HG03103 (cell line): ENCODE data around the gene ABCA4.
"Not testable (repeated sequence)": the region's sequence is repeated elsewhere in the genome, so short reads cannot be mapped to it uniquely, and the experiment has no call there.

Experiments used
- ATAC-seq: cut with Tn5 transposase; IDR thresholded peaks from one replicate; pipeline ENCODE4 v1.9.1; 2021; ENCODE audit warnings: low read depth; ENCODE audit not compliant: unreplicated experiment

Gene ABCA4

DNA sequence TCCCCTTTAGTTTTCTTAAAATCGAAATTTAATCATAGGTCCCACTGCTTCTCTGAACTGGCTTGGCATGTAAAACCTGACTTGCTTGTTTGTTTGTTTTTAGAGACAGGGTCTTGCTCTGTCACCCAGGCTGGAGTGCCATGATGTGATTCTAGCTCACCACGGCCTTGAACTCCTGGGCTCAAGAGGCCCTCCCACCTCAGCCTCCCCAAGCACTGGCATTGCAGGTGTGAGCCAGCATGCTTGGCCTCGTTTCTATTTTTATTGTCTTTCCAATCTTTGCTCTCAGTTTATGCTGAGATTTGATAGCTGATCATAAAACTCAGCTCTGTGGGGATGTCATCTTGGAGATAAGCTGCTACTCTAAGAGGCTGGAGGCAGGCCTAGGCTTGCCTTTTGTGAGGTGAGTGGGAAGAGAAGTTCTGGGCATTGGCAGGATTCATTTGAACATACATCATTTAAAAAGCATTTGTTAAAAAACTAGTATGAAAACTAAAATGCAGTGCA is 160.3 kb downstream of the ABCA4 start:
- ATAC-seq, result no peak

DNA sequence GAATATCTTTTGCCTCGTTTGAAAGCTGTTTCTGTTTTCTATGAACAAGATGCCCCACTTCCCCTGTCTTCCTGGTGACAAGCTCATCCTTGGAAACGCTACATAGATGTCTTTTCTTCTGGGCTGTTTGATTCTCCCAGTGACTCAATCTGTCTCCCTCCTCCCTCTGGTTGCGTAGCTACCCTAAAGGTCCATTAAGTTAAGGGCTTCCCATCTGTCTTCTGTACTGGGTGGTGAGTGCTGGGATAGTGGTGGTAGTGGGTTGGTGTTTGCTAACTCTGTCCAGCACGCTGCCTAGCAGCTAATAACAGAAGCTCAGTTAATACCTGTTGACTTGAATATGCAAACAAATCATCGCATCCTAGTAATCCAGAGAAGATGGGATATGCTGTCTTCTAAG is 161.5 kb downstream of the ABCA4 start:
- ATAC-seq, result no peak

DNA sequence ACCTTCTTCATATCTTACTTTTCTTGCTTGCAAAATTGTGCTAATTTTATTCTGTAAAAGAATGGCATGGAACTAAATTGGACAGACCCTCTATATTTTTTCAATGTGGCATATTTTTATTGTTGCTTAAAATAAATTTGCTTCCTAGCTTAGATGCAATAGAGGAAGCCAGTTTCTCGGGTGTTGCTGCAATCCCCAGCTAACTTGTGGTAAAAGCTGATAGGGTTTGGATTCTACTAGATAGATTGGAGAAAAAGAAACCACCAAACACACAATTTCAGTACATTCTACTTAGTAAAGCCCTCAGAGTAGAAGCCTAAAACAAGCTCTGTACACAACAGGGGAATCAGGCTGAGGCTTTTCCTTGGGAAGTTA is 162.2 kb downstream of the ABCA4 start:
- no peak for ATAC-seq

DNA sequence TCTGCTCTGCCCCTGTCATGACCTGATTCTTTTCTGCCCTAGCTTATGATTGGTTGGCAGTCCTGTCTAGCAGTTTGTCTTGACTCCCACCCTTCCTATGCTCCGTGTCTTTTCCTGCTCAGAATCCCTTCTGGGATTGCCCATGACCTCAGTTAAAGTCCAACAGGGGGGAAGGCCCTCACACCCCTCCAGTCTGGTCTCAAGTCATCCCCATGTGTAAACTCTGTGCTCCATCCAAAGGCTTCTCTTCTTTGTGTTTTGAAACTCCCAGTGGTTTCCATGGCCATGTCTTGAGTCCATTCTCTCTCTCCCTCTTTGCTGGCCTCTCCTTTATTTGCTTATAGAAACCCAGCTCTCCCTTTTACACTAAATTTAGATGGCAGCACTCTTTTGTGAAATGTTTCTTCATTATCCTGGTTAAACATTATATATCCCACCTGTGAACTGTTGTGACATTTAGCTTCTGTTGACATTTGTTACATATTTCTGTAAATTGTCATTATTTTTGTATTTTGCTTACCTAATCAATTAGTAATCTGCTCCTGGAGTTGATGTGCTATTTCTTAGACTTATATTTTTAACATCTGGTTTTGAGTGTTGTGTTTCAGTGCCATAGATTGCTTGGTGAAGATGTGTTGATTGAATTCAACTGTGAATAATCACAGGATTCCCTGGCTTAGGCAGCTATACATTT is 162.8 kb downstream of the ABCA4 start:
- no peak for ATAC-seq

DNA sequence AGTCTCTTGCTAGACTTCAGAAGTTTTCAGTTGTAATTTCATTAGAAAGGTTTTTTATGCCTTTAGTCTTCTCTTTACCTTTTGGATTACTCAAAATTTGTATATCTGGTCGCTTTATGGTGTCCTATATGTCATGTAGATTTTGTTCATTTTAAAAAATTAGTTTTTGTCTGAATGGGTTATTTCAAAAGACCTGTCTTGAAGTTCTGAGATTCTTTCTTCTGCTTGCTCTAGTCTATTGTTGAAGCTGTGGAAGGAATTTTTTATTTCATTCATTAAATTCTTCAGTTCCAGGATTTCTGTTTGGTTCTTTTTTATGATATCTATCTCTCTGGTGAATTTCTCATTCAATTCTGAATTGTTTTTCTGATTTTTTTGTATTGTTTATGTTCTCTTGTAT is 165.2 kb downstream of the ABCA4 start:
- no peak for ATAC-seq

DNA sequence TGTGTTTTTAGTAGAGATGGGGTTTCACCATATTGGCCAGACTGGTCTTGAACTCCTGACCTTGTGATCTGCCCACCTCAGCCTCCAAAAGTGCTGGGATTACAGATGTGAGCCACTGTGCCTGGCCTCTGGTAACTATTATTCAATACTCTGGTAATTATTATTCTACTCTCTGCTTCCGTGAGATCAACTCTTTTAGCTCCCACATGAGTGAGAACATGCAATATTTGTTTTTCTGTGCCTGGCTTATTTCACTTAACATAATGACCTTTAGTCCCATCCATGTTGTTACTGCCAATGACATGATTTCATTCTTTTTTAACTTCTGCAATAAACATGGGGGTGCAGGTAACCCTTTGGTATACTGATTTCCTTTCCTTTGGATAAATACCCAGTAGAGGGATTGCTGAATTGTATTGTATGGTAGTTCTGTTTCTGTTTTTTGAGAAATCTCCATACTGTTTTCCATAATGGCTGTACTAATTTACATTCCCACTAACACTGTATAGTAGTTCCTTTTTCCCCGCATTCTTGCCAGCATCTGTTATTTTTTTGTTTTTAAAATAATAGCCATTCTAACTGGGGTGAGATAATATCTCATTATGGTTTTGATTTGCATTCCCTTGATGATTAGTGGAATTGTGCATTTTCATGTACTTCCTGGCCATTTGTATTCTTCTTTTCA is 173.8 kb downstream of the ABCA4 start:
- ATAC-seq, result not testable (repeated sequence)
